SH-SY5Y (cell line): ENCODE measurements around the gene SLC22A2.

ENCODE experiments used
- GATA2 ChIP-seq: IDR thresholded peaks from 2 replicates; pipeline ENCODE4 v1.6.1; 2011; ENCODE audit warnings: mild to moderate bottlenecking, low read depth, low read length
- GATA3 ChIP-seq: IDR thresholded peaks from 2 replicates; pipeline ENCODE4 v1.6.1; 2011; ENCODE audit warnings: low read depth, mild to moderate bottlenecking, low read length, moderate library complexity

The SLC22A2 gene

GRCh38 chr6:160277546-160277945 is 18.9 kb upstream of the SLC22A2 start:
- no peak for TF ChIP-seq GATA2
- no peak for TF ChIP-seq GATA3

GRCh38 chr6:160277144-160277543 is 18.5 kb upstream of the SLC22A2 start:
- TF ChIP-seq GATA3 (no peak), GATA2 (no peak)

- TF ChIP-seq GATA2 (no peak), GATA3 (no peak)
These were observed 17.5 kb upstream of the SLC22A2 start for GRCh38 chr6:160276126-160276525.

GRCh38 chr6:160275511-160276003 is 16.9 kb upstream of the SLC22A2 start:
- no peak for TF ChIP-seq GATA3
- no peak for TF ChIP-seq GATA2

GRCh38 chr6:160274871-160275510 is 16.4 kb upstream of the SLC22A2 start:
- TF ChIP-seq GATA2 (no peak), GATA3 (no peak)

GRCh38 chr6:160273750-160274149 is 15.1 kb upstream of the SLC22A2 start:
- no peak for TF ChIP-seq GATA2
- no peak for TF ChIP-seq GATA3

- TF ChIP-seq GATA3: no peak
- TF ChIP-seq GATA2: no peak
These were observed 14.6 kb upstream of the SLC22A2 start for GRCh38 chr6:160273196-160273595.

GRCh38 chr6:160272707-160273106 is 14.1 kb upstream of the SLC22A2 start:
- no peak for TF ChIP-seq GATA3
- TF ChIP-seq GATA2: no peak

- TF ChIP-seq GATA2 (no peak), GATA3 (no peak)
These were observed 11.7 kb upstream of the SLC22A2 start for GRCh38 chr6:160270347-160270746.

GRCh38 chr6:160269771-160270170 is 11.2 kb upstream of the SLC22A2 start:
- TF ChIP-seq GATA2 (no peak), GATA3 (no peak)

GRCh38 chr6:160269023-160269521 is 10.5 kb upstream of the SLC22A2 start:
- no peak for TF ChIP-seq GATA2
- no peak for TF ChIP-seq GATA3

- TF ChIP-seq GATA2 (no peak), GATA3 (no peak)
These were observed 8.5 kb upstream of the SLC22A2 start for GRCh38 chr6:160267102-160267501.

- no peak for TF ChIP-seq GATA2
- TF ChIP-seq GATA3: no peak
These were observed 7.4 kb upstream of the SLC22A2 start for GRCh38 chr6:160265869-160266476.

- TF ChIP-seq GATA2 (no peak), GATA3 (no peak)
These were observed 5.5 kb upstream of the SLC22A2 start for GRCh38 chr6:160264061-160264612.
